Epithelial cell of proximal tubule (primary cell): ENCODE data around the gene ADO. TPM values are rescaled to one million over a fixed set of nuclear protein-coding genes. Genes with fewer than 3 reads are reported as not detected.

Source experiments
- DNase-seq: peaks from one replicate; pipeline ENCODE4 v3.0.0-alpha.2; 2011; ENCODE audit warnings: low read depth
- H3K4me3 ChIP-seq: 2 replicates; pipeline ENCODE4 v1.5.1; 2011; ENCODE audit warnings: low read depth, mild to moderate bottlenecking, low read length
- total RNA-seq: library from RNA; depleted of rRNA; stranded (reverse); fragments of >200 nt; gene quantifications from 2 replicates; pipeline ENCODE4 v1.2.3, GENCODE V29; 2015
- TF ChIP-seq, protein P1 (sequence below): conservative IDR thresholded peaks from 2 replicates; pipeline ENCODE4 v1.5.1; 2012; ENCODE audit warnings: low read depth, mild to moderate bottlenecking, low read length

ADO gene
- total RNA-seq, 1 donor from 2014 or later = 19.8 TPM

DNA sequence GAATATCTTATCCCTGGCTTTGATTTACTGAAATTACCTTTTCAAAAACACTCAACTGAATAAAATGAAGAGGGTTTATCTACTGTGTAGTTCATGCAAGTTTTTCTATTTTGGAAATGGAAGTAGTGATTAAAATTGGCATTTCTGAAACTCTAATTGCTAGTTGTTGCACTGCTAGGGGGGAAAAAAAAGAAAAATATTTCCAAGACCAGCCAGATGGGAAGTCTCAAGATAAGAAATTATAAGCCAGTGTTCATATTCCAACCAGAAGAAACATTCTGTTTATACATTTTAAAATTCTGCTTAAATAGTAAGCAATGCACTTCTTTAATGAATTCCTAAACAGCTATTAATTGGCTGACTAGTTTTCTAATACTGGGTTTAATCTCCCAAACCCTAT lies 9.4 kb upstream of the ADO start:
- H3K4me3 ChIP-seq = no peak overlapping the region
- DNase-seq = no peak
- TF ChIP-seq, protein P1, sequence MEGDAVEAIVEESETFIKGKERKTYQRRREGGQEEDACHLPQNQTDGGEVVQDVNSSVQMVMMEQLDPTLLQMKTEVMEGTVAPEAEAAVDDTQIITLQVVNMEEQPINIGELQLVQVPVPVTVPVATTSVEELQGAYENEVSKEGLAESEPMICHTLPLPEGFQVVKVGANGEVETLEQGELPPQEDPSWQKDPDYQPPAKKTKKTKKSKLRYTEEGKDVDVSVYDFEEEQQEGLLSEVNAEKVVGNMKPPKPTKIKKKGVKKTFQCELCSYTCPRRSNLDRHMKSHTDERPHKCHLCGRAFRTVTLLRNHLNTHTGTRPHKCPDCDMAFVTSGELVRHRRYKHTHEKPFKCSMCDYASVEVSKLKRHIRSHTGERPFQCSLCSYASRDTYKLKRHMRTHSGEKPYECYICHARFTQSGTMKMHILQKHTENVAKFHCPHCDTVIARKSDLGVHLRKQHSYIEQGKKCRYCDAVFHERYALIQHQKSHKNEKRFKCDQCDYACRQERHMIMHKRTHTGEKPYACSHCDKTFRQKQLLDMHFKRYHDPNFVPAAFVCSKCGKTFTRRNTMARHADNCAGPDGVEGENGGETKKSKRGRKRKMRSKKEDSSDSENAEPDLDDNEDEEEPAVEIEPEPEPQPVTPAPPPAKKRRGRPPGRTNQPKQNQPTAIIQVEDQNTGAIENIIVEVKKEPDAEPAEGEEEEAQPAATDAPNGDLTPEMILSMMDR = no peak

DNA sequence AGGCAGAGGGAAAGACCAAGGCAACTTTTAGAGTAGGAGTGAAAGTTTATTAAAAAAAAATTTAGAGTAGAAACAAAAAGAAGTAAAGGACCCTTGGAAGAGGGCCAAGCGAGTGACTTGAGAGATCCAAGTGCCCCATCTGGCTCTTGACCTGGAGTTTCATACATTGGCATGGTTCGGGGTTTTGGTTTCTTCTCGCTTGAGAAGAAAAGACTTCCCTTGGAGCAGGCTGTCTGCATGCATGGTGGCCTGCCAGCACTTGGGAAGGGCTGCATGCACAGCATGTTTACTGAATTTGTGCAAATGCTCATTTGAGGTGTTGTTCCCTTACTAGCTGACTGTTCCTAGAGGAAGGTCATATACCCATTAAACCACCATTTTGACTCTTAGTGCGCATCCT lies 8.8 kb upstream of the ADO start:
- no peak for DNase-seq
- TF ChIP-seq, protein P1 = no peak
- no peak overlapping the region for H3K4me3 ChIP-seq

DNA sequence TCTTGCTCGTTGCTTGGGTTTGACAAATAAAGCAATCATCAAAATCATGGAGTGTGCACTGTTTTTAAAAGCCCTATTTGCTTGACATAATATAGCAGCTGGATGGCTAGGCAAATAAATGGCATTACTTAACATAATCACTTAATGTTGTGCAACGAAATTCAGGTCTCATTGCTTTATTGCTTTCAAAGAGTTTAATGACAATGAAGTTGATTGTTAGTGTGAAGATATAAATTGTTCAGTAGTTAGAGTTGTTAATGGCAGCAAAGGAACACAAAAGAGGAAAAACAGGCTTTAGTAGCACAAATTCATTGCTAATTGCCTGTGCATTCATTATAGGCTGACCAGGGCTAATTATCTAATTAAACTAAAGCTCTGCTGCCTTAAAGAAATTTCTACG lies 7.6 kb upstream of the ADO start:
- no peak overlapping the region for H3K4me3 ChIP-seq
- no peak for DNase-seq
- TF ChIP-seq, protein P1 = no peak

DNA sequence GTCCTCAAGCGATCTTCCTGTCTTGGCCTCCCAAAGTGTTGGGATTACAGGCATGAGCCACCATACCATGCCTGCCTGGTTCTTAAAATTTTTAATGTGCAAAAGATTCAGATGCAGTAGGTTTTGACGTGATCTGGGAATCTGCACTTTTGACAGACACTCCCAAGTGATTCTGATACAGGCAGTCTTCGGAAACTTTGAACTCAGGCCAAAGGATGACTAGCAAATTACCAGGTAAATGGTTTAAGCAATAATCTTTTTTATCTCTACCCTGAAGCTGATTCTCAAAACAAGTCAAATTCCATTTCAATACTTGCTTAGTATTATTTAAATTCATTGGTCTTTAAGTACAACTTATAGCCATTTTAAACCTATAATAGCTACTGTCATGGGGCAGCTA lies 2.6 kb upstream of the ADO start:
- DNase-seq = no peak
- TF ChIP-seq, protein P1 = no peak
- H3K4me3 ChIP-seq = no peak overlapping the region

DNA sequence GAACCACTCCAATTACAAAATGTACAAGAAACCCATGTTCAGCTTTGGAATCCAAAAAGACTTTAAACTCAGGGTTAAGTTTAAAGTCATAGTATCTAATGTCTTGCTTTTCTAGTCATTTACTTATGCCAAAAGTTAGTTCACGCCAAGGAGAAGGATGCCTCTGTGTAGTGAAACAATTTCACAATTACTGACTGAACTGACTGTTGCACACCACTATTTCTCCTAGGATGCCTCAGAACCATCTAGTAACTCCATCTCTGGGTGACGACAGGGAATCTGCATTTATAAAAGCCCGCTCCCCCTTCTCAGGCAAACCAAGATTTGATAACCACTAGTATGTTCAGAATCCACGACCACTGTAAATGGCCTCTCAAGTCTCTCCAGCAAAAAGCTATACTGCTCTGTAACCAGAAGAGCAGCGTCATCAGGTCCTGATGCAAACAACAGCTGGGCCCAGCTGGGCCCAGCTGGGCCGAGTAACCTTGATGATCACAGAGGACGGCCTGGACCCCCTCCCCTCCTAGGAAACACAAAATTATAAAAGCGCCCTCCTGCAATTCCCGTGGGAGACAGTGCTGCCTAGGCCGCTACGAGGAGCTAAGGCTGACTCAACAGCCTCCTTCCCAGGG lies 680 bp upstream of the ADO start:
- peak overlapping the region; percentile 77 for H3K4me3 ChIP-seq
- TF ChIP-seq, protein P1 = no peak
- DNase-seq = no peak

DNA sequence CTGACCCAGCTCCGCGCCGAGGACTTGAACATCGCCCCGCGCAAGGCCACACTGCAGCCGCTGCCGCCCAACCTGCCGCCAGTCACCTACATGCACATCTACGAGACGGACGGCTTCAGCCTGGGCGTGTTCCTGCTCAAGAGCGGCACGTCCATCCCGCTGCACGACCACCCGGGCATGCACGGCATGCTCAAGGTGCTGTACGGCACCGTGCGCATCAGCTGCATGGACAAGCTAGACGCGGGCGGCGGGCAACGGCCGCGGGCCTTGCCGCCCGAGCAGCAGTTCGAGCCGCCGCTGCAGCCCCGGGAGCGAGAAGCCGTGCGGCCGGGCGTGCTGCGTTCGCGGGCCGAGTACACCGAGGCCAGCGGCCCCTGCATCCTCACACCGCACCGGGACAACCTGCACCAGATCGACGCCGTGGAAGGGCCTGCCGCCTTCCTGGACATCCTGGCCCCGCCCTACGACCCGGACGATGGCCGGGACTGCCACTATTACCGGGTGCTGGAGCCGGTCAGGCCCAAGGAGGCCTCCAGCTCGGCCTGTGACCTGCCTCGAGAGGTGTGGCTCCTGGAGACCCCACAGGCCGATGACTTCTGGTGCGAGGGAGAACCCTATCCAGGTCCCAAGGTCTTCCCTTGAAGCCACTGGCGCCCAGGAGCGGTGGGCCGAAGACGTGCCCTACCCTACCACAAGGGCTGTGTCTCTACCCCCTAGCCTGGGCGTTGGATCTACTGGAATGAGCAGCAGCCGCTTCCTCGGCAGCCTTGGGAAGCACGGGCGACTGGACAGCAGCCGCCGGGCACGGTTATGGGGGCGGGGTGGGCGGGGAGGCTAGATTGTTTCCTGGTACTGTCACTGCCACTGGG lies 945 bp downstream of the ADO start:
- no peak for DNase-seq
- TF ChIP-seq, protein P1 = no peak
- H3K4me3 ChIP-seq = peak overlapping the region; percentile 77
